Activated CD8-positive, alpha-beta memory T cell treated with anti-CD3 and anti-CD28 coated beads for 48 hours (primary cell): ENCODE measurements around the gene NTM.

ENCODE experiments used
- DNase-seq, 3 experiments: peaks; one replicate each; pipeline ENCODE4 v3.0.0-alpha.2; 2020; ENCODE audit warnings: low read depth in 2 of 3, low spot score in 2 of 3

NTM gene

DNA sequence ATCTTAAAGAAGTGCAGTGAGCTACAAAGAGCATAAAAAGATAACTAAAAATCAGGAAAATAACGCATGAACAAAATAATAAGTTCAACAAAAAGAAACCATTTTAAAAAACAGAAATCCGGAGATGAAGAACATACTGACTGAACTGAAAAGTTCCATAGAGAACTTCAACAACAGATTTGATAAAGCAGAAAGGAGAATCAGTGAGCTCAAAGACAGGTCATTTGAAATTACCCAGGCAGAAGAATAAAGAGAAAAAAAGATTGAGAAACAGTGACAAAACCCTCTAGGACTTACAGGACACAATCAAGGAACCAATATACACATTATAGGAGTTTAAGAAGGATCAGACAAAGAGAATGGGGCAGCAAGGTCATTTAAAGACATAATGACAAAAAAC is 334.3 kb downstream of the NTM start:
- DNase-seq, result no peak

GRCh38 chr11:131710511-131710910 is 340.1 kb downstream of the NTM start:
- no peak for DNase-seq

- no peak for DNase-seq
Observed at GRCh38 chr11:131712897-131713296, 342.5 kb downstream of the NTM start.

DNA sequence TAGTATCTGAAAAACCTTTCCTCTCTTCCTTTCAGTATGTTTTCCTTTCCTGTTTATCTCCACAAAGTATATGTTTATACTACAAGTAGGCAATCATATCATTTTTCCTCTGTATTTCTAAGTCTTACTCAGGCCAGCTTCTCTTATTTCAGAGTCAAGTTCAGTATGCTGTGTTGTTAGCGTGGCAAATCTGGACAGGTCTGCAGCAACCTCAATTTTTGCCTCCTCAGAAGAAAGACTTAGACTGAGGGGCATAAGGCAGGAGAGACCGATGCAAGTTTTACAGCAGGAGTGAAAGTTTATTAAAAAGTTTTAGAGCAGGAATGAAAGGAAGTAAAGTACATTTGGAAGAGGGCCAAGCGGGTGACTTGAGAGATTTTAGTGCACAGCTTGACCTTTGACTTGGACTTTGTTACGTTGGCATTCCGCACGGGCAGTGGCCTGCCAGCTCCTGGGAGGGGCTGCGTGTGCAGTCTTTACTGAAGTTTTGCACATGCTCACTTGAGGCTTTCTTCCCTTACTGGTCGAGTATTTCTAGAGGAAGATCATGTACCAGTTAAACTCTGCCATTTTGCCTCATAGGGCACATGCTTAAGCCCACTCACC is 343.2 kb downstream of the NTM start:
- DNase-seq, result no peak

GRCh38 chr11:131717616-131718015 is 347.2 kb downstream of the NTM start:
- DNase-seq, result no peak

DNA sequence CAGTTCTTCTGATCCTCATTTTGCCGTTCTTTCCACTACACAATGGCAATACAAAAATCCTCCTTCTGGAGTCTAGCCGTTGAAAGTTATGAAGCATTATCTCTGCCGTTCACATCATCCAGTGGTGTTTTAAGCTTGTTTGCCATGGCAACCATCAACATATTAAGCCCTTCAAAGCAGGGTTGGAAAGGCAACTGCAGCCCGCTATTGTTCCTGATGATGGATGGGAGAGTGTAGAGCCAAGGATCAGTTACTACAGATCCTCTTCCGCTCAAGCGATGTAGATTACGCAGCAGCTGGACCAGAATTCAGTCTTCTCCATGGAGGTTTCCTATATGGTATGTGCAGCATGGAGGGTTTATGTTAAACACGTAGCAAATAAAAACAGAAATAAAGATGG is 352.7 kb downstream of the NTM start:
- DNase-seq, result no peak

DNA sequence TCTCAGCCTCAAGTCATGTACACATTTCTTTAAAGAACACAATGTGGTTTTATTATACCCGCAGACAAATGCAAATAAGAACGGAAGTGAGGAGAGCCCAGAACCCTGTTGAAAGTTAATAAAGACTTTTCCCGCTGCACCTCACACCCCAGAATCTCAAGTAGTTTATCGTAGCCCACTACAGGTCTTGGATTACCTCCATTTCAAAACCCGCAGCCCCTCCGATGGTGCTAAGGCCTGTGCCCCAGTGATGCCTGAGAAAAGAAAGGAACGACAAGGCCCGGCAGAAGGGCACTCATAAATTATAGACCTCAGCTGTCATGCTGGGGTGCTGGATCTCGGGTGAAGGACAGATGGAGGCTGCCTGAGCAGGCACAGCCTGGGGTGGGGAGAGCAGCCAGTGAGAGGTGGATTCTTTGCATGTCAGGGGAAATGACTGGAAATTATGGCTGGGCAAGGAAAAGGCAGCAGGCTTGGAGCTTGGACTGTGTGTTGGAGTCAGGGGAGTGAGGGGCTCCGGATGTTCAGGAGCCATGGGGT is 354.1 kb downstream of the NTM start:
- no peak for DNase-seq

DNA sequence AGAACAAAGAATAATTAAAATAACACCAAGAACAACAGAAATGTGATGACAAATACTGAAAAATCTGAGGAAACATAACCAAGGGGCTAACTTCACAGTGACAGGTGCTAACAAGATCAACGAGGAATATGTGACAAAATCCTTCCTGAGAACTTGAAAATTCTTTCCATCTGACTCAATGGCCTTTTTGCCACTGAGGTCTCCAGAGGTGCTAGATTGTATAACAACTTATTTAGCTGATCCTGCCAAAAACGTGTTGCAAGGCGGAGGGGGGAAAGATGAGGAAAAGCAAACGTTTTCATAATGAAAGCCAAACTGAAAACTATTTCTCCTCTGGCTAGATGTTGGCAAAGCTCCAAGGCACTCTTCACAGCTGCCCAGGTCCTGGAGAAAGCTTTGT is 364.5 kb downstream of the NTM start:
- DNase-seq, result no peak

DNA sequence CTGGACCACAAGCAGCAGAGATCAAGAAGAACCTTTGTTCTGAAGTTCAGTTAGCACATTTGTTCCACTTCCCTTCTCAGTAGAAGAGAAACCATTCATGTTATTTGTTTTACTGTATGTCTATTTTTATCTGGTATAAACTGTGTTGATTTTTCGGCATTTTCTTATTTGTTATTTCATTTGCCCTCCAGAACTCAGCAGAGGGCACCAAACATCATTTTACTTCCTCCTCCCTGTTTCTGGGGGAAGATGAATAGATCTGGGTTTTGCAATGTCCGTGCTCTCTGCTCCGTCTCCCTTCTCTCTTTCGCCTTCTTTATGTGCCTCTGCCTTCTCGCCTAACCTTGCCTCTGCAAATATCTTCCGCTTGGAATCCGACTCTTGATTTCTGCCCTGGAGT is 366.9 kb downstream of the NTM start:
- DNase-seq, result no peak

- DNase-seq, result no peak
Observed at GRCh38 chr11:131739243-131739882, 368.9 kb downstream of the NTM start.

DNA sequence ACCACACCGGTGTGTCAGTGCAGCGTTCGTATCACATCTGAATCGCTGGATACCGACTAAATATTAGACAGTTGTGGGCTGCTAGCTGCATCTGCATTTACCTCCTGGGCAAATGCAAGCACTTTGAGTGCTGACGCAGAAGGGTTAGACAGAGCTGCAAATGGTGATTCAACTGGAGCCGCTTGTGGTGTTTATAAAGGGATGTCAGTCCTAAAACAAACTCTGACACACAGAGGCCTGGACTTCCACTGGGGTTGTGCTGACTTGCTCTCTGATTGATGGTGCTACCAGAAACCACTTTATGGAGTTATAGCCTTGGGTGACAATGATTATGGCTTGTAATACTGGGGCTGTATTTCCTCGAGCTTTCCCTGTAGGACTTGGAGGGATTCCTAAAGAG is 374.4 kb downstream of the NTM start:
- no peak for DNase-seq

GRCh38 chr11:131745405-131745804 is 375.0 kb downstream of the NTM start:
- no peak for DNase-seq

GRCh38 chr11:131746201-131746600 is 375.8 kb downstream of the NTM start:
- DNase-seq, result no peak

- DNase-seq, result peak in 2 of 3 experiments; percentile 0 to 5
Observed at GRCh38 chr11:131748151-131749050, 378.0 kb downstream of the NTM start.

- DNase-seq, result no peak
Observed at GRCh38 chr11:131749101-131749500, 378.7 kb downstream of the NTM start.

DNA sequence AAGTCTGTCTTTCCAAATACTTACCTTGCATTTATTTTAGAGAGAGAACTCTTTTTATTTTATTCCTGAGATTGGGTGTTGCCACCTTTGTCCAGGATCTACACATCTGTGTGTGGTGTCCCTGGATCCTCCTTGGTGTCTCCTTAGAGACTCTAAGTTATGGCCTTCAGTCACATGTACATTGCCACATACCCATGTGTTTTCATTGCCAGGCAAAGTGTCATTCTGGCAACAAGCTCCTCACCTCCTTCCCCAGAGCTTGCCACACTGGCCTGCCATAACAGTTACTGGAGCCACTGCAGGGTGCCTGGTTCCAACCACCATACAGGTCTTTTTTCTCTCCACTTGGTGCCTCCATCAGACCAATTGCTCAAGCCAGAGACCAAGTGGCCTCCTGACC is 379.7 kb downstream of the NTM start:
- DNase-seq, result no peak

DNA sequence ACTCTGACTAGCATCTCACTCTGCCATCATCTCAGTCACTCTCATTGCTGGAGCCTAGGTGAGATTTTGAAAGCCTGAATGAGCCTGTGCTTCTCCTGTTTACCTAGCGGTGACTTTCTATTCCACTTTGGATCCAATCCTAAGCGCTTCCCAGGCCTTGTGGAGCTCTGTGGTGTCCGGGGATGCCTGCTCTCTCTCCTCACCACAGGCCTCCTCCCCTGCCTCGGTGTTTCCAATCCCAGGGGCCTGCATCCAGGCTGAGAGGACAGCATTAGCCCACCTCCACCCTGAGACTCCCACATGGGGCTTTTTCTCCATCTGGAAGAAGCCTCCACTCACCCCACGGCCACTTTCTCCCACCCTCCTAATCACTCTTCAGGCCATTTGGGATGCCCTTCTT is 380.3 kb downstream of the NTM start:
- DNase-seq, result no peak

- DNase-seq, result no peak
Observed at GRCh38 chr11:131754671-131755070, 384.3 kb downstream of the NTM start.

- no peak for DNase-seq
Observed at GRCh38 chr11:131756479-131757110, 386.2 kb downstream of the NTM start.

DNA sequence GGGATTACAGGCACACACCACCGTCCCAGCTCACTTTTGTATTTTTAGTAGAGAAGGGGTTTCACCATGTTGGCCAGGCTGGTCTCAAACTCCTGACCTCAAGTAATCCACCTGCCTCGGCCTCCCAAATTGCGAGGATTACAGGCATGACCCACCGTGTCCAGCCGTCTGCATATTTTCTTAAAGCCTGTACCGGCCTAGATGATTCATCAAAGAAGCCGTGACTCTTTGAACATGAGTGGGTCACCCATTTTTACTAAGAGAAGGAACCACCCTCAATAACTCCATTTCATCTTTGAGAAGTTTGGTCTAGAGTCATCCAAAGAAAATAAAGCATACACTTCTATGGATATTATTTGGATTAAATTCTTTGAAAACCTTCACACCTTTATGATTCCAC is 388.3 kb downstream of the NTM start:
- no peak for DNase-seq

- no peak for DNase-seq
Observed at GRCh38 chr11:131759140-131759539, 388.7 kb downstream of the NTM start.
